ENCODE measurements around the gene MME.

- TF ChIP-seq CTCF (IDR thresholded peaks at IDR 0.05), result no peak
- TF ChIP-seq POLR2A (IDR thresholded peaks at IDR 0.05), result no peak
- no peak for TF ChIP-seq EP300 (IDR thresholded peaks at IDR 0.05)
Measured at GRCh38 chr3:155093261-155093660, 13.1 kb downstream of the MME start.
